HG03521 (cell line): ENCODE measurements around the gene EXOSC2.

Experiments
- ATAC-seq: cut with Tn5 transposase; IDR thresholded peaks from one replicate; pipeline ENCODE4 v1.9.1; 2021; ENCODE audit warnings: mild to moderate bottlenecking, moderate library complexity; ENCODE audit not compliant: unreplicated experiment

The EXOSC2 gene

DNA sequence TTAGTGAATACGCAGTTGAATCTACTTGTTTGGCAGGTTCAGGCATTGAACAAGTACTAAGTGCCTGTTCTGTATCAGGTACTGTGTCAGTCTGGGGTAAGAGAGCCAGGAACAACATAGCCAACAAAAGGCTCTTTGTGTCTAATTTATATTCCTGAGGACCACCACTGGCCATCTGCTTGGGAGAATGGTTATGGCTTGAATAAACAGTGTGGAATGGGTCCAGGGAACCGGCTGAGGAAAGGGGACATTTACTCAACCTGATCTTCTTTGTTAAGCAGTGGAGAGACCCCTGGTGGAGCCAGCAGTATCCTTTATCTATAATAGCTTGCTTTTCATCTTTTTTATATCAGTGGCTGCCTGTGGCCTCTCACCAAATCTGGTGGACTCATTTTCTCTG is 38.6 kb downstream of the EXOSC2 start:
- ATAC-seq, result no peak

DNA sequence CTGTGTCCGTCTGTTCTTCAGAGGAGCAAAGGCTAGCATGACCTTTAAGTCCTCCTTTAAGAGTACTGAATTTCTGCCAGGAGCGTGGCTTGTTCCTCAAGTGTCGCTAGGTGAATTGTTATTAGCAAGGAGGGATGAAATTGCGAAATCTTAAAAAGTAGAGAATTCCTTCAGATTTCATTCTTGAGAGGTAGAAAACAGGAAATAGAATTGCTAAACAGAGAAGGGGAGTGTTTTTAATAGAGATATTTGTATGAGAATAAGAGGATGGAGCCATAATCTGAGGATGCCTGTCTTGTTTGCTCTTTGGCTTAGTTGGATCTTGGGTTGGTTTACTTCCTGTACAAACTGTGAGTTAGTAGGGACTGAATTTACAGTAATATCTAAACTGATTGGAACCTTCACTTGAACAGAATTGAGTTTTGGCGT is 39.2 kb downstream of the EXOSC2 start:
- ATAC-seq, result no peak

DNA sequence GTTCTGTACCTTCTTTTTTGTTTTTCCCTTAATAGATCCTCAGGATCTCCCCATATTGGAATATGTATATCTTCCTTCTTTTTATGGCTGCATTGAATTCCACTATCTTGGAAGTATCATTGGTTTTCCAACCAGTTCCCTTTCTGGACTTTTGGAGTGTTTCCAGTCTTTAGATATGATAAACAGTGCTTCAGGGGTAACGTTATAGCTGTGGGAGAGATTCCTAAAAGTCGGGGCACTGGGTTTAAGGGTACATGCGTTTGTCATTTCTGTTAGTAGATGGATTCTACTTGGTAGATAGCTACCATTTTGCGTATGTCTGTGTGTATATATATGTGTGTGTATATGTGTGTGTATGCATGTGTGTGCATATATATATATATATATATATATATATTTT is 42.0 kb downstream of the EXOSC2 start:
- ATAC-seq, result no peak

DNA sequence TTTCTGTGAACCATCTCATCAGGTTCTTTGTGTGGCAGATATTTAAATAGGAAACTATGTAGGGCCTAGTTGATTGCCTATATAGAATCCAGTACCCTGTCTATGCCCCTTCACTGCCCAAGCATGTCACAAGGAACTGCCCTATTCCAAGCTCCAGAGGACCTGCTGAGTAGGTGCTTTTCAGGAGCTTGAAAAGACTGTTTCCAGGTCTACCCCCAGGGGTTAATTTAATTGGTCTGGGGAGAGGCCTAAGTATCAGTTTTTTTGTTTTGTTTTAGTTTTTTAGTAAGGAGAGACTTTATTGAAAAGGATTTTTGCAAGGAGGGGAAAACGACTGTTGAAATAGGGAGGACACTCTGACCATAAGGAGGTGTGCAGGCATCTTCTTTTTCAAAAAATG is 43.3 kb downstream of the EXOSC2 start:
- no peak for ATAC-seq

DNA sequence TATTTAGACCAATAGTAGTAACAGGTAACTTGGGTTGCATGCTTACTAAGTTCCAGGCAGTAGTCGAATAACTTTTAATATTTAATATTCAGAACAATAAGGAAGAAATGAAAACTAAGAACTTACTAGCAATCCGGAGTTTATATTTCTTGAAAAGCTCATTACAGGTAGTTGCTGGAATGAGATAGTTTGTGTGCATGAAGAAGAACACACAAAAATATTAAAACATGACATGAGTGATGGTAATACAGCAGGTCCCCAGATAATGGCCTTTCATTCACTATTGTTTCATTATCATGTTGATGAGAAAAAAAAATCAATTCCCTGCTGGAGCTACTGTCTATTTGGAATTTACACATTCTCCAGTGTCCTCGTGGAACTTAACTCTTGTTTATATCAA is 44.7 kb downstream of the EXOSC2 start:
- no peak for ATAC-seq

DNA sequence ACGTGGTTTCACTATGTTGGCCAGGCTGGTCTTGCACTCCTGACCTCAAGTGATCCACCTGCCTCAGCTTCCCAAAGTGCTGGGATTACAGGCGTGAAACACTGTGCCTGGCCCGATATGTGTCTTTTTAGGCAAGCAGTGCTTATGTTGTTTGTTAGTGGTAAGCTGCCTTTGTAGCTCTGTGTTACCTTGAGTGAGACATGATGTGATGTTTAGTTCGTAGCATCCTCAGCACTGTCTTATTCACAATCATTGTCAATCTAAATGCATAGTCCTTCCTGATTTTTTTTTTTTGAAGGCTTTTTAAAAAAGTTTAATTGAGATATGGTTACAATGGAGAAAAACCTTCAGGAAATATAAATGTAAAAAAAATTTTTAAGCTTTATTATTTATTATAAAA is 45.5 kb downstream of the EXOSC2 start:
- no peak for ATAC-seq

DNA sequence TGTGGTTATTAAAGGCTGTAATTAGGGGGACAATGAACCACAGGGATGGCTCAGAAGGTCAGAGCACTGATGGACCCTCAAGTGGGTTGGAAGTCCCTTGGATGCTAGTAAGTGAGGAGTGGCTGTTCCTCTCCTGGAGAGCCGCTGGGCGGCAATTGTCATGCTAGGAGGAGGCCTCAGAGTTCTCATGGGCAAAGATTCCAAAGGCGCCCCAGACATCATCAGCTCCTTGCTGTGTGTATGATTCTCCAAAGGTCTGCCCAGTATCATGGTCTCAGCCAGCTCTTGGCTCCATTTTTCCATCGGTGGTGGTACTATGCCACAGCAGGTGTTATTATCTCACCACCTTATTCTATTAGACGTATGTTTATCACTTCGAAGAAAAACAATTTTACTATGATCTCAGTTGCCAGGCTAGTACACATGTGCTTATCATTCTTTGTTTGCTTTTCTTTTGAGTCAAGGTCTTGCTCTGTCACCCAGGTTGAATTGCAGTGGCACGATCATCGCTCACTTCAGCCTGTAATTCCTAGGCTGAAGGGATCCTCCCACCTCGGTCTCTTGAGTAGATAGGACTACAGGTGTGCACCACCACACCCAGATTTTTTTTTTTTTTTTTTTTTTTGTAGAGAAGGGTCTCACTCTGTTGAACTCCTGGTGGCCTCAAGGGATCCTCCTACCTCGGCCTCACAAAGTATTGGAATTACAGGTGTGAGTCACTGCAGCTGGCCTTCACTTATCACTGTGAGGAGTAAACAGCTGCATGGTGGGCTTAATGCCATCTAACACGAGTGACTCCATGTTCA is 46.8 kb downstream of the EXOSC2 start:
- no peak for ATAC-seq

DNA sequence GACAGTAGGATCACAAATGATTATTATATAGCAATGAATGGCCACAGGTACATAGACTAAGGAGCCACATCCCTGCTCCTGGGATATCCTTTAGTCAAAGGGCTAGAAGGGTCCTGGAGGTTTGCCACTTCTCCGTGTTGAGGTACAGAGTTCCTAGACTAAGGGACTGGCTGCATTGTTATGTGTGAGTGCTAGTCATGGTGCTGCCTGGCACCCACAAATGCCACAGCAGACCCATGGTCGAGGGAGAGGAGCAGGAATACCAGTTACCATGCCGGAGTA is 47.4 kb downstream of the EXOSC2 start:
- no peak for ATAC-seq

DNA sequence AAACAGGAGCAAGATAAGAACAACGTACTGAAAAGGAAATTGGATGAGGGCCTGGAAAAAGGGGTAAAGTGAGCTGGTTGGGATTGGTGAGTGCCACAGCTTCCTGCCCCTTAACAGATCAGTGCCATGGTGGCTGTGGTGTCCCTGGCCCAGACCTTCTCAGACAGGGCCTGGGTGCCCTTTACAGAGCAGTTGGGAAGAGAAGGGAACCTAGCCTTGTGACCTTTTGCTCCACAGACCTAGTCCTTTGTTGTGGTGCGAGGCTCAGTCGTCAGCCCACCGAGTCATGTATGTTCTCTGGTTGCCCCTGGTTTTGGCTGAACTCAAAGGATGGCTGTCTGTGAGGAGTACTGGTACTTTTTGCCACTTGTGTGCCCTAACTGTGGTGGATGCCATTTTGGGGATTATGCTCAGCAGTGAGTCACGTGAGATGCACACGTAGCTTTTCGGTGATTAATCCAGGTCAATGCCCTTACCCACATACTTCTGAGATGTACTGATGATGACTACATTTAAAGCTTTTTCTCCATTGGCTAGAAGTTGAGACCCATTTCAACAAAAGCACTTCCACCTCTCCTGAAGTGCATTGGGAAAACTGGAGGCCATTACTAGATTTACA is 48.4 kb downstream of the EXOSC2 start:
- ATAC-seq, result no peak

DNA sequence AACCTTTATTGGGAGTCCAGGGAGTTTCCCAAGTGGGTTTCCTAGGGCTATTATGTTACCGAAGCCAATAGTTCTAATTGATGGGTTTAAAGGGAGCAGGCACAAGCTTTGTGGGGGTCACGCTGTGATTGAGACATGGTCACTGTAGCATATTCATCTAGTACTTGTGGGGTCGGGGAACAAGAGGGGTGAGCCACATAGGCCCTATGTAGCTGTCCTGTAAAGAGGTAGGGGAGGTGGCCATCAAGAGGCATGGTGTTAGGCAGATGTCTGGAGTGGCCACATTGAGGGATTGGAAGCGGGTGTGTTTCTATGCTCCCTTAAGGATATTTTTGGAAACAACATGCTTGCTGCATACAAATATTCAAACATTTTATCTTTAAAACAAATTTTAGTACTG is 50.1 kb downstream of the EXOSC2 start:
- no peak for ATAC-seq

DNA sequence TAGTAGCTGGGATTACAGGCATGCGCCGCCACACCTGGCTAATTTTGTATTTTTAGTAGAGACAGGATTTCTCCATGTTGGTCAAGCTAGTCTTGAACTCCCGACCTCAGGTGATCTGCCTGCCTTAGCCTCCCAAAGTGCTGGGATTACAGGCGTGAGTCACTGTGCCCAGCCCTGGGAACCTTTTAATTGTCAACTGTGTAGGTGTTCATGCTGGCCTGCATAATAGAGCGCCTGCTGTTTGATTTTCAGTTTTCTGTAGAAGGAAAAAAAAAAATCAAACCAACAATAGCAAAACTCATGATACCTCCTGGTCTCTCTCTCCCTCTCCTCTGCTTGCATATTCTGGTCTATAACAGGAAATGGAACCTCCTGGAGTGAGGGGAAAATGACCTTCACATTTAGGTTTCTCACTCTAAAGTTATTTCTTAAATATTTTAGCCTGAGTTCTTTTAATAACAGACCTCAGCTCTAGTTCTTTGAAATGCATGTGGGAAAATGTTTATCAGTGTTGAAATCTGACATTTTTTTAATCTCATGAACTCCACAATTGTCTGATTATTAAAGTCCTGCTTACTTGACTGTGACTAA is 51.7 kb downstream of the EXOSC2 start:
- ATAC-seq, result no peak

DNA sequence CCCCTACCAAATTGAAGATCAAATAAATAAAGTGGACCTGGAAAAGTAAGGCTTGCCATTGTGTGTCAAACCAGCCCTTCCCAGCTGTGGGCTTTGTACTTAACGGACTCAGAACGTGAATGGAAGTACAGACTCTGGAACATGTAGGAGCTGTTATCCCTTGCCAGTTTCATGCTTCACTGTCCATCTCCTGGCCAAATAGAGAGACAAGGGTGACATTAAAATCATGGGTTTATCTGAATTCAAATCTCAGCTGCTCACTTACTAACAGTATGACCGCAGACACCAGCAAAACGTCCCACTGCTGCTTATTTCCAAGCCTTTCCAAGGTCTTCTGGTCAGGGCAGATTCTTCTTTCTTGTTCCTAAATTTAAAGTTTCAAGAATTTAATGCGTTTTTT is 52.2 kb downstream of the EXOSC2 start:
- ATAC-seq, result no peak

DNA sequence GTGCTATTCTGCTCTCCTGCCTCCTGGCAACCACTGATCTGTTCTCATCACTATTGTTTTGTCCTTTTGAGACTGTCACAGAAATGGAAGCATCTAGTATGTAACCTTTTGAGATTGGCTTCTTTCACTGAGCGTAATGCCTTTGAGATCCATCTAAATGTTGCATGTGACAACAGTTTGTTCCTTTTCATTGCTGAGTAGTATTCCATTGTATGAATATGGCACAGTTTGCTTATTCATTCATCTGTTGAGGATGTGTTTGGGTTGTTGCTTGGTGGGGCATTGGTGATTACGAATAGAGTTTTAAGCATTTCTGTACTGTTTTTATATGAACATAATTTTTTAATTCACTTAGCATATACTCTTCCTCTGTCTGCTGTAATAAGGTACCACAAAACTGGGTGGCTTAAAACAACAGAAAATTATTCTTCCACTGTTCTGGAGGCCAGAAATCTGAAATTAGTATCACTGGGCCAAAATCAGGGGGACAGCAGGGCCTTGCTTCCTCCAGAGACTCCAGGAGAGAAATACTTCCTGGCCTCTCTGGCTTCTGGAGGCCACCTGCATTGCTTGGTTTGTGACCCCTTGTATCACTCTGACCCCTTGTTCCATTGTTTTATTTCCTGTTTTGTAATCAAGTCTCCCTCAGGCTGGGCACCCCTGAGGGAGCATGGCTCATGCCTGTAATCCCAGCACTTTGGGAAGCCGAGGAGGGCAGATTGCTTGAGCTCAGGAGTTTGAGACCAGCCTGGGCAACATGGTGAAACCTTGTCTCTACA is 53.0 kb downstream of the EXOSC2 start:
- no peak for ATAC-seq

DNA sequence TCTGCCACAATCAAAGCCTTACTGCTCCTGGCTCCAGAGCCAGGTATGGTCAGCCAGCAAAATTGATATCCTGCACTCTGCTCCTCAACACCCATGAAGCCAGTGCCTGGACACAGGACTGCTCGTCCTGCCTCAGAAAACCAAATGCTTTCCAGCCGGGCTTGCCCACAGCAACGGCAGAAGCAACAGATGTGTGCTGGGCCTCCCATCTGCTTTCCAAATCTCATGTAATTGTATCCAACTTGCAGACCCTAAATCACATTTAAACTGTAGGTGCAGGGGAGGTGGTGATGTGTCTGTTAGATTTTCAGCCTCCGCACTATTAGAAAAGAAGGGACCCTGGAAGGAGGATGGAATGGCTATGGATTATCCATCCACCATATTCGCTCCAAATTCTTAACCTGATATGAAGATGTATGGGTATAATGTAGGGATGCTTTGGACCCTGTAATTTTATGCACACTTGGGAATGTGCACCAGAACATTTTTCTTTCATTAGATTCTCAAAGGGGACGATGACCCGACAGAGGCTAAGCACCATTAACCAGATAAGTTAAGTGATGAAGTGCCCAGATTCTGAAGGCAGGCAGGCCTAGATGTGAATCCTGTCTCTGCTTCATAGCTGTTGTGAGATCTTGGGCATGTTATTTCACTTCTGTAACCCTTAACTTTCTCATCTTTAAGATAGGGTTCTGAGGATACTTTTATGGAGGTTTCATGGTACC is 58.2 kb downstream of the EXOSC2 start:
- no peak for ATAC-seq
